Measurements from ENCODE around the gene PRM1. TPM values are rescaled to one million over a fixed set of nuclear protein-coding genes. Genes with fewer than 3 reads are reported as not detected.
A peak's percentile ranks its signal among the peaks of the same experiment; 100 is the strongest.

PRM1 gene
- total and polyA plus RNA-seq, 2 of the 13 experiments (the other 11 are each of a cell fraction or from before 2014, with no cell fraction given) = not detected

- TF ChIP-seq, protein P1, sequence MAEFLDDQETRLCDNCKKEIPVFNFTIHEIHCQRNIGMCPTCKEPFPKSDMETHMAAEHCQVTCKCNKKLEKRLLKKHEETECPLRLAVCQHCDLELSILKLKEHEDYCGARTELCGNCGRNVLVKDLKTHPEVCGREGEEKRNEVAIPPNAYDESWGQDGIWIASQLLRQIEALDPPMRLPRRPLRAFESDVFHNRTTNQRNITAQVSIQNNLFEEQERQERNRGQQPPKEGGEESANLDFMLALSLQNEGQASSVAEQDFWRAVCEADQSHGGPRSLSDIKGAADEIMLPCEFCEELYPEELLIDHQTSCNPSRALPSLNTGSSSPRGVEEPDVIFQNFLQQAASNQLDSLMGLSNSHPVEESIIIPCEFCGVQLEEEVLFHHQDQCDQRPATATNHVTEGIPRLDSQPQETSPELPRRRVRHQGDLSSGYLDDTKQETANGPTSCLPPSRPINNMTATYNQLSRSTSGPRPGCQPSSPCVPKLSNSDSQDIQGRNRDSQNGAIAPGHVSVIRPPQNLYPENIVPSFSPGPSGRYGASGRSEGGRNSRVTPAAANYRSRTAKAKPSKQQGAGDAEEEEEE (CRISPR knock-in tag; IDR thresholded peaks at IDR 0.05; ENCODE audit: borderline replicate concordance) = 0 out of 2 replicates have a peak, but pooled peaks have one; percentile 63
- TF ChIP-seq, protein P2, sequence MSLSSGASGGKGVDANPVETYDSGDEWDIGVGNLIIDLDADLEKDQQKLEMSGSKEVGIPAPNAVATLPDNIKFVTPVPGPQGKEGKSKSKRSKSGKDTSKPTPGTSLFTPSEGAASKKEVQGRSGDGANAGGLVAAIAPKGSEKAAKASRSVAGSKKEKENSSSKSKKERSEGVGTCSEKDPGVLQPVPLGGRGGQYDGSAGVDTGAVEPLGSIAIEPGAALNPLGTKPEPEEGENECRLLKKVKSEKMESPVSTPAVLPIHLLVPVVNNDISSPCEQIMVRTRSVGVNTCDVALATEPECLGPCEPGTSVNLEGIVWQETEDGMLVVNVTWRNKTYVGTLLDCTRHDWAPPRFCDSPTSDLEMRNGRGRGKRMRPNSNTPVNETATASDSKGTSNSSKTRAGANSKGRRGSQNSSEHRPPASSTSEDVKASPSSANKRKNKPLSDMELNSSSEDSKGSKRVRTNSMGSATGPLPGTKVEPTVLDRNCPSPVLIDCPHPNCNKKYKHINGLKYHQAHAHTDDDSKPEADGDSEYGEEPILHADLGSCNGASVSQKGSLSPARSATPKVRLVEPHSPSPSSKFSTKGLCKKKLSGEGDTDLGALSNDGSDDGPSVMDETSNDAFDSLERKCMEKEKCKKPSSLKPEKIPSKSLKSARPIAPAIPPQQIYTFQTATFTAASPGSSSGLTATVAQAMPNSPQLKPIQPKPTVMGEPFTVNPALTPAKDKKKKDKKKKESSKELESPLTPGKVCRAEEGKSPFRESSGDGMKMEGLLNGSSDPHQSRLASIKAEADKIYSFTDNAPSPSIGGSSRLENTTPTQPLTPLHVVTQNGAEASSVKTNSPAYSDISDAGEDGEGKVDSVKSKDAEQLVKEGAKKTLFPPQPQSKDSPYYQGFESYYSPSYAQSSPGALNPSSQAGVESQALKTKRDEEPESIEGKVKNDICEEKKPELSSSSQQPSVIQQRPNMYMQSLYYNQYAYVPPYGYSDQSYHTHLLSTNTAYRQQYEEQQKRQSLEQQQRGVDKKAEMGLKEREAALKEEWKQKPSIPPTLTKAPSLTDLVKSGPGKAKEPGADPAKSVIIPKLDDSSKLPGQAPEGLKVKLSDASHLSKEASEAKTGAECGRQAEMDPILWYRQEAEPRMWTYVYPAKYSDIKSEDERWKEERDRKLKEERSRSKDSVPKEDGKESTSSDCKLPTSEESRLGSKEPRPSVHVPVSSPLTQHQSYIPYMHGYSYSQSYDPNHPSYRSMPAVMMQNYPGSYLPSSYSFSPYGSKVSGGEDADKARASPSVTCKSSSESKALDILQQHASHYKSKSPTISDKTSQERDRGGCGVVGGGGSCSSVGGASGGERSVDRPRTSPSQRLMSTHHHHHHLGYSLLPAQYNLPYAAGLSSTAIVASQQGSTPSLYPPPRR (CRISPR knock-in tag; IDR thresholded peaks at IDR 0.05; ENCODE audit: borderline replicate concordance) = 0 out of 2 replicates have a peak, but pooled peaks have one; percentile 23
- TF ChIP-seq ZNF547 (CRISPR knock-in tag; IDR thresholded peaks at IDR 0.05) (0 out of 2 replicates have a peak, but pooled peaks have one; percentile 17), IRX3 (CRISPR knock-in tag; IDR thresholded peaks at IDR 0.05; ENCODE audit: borderline replicate concordance, low read depth) (no peak), FOXO4 (CRISPR knock-in tag; conservative IDR thresholded peaks at IDR 0.05) (0 out of 2 replicates have a peak, but pooled peaks have one; percentile 27), REL (CRISPR knock-in tag; conservative IDR thresholded peaks at IDR 0.05) (0 out of 2 replicates have a peak, but pooled peaks have one; percentile 33), SETDB1 (CRISPR knock-in tag; IDR thresholded peaks at IDR 0.05; ENCODE audit: borderline replicate concordance) (no peak), GATAD1 (CRISPR knock-in tag; IDR thresholded peaks at IDR 0.05) (no peak)
- TF ChIP-seq, protein P3, sequence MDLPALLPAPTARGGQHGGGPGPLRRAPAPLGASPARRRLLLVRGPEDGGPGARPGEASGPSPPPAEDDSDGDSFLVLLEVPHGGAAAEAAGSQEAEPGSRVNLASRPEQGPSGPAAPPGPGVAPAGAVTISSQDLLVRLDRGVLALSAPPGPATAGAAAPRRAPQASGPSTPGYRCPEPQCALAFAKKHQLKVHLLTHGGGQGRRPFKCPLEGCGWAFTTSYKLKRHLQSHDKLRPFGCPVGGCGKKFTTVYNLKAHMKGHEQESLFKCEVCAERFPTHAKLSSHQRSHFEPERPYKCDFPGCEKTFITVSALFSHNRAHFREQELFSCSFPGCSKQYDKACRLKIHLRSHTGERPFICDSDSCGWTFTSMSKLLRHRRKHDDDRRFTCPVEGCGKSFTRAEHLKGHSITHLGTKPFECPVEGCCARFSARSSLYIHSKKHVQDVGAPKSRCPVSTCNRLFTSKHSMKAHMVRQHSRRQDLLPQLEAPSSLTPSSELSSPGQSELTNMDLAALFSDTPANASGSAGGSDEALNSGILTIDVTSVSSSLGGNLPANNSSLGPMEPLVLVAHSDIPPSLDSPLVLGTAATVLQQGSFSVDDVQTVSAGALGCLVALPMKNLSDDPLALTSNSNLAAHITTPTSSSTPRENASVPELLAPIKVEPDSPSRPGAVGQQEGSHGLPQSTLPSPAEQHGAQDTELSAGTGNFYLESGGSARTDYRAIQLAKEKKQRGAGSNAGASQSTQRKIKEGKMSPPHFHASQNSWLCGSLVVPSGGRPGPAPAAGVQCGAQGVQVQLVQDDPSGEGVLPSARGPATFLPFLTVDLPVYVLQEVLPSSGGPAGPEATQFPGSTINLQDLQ (CRISPR knock-in tag; IDR thresholded peaks at IDR 0.05) = no peak
Measured at GRCh38 chr16:11253995-11254912, 26.9 kb downstream of the PRM1 start (continued).
